ENCODE measurements around the gene NOC2L.

GRCh38 chr1:981491-981954, 22.5 kb upstream of the NOC2L start:
- TF ChIP-seq CTCF (conservative IDR thresholded peaks at IDR 0.05; ENCODE audit: low read length) (no peak), EZH2phosphoT487 (IDR thresholded peaks at IDR 0.05; ENCODE audit: borderline replicate concordance, low read depth, low read length) (no peak)

Data from OCI-LY7 (cell line).